ENCODE measurements around the gene CFAP70.
A peak's percentile ranks its signal among the peaks of the same experiment; 100 is the strongest.
"Not testable (repeated sequence)": the region's sequence is repeated elsewhere in the genome, so short reads cannot be mapped to it uniquely, and the experiment has no call there.

CFAP70 gene

GRCh38 chr10:73358331-73359279 lies at the start of gene CFAP70:
Gene CFAP70, minus strand, starts transcription at chr10:73358864. Its CDS starts 4,068 bp downstream, at chr10:73354796.
- peak; percentile 78 for DNase-seq

GRCh38 chr10:73408061-73408460 lies 49.4 kb upstream of the CFAP70 start:
- DNase-seq = no peak

GRCh38 chr10:73407495-73407894 lies 48.8 kb upstream of the CFAP70 start:
- no peak for DNase-seq

GRCh38 chr10:73406846-73407245 lies 48.2 kb upstream of the CFAP70 start:
- DNase-seq = no peak

GRCh38 chr10:73405556-73405955 lies 46.9 kb upstream of the CFAP70 start:
- DNase-seq = no peak

GRCh38 chr10:73404690-73405089 lies 46.0 kb upstream of the CFAP70 start:
- no peak for DNase-seq

- no peak for DNase-seq
Measured at GRCh38 chr10:73401636-73402035, 43.0 kb upstream of the CFAP70 start.

- DNase-seq = no peak
Measured at GRCh38 chr10:73399063-73399462, 40.4 kb upstream of the CFAP70 start.

GRCh38 chr10:73398024-73398423 lies 39.4 kb upstream of the CFAP70 start:
- DNase-seq = no peak

GRCh38 chr10:73394325-73394724 lies 35.7 kb upstream of the CFAP70 start:
- DNase-seq = not testable (repeated sequence)

GRCh38 chr10:73388228-73388627 lies 29.6 kb upstream of the CFAP70 start:
- no peak for DNase-seq

GRCh38 chr10:73386583-73386982 lies 27.9 kb upstream of the CFAP70 start:
- DNase-seq = no peak

- DNase-seq = no peak
Measured at GRCh38 chr10:73379064-73379748, 20.5 kb upstream of the CFAP70 start.

GRCh38 chr10:73376679-73377078 lies 18.0 kb upstream of the CFAP70 start:
- DNase-seq = no peak

GRCh38 chr10:73368238-73368637 lies 9.6 kb upstream of the CFAP70 start:
- DNase-seq = no peak

- DNase-seq = no peak
Measured at GRCh38 chr10:73366381-73367298, 8.0 kb upstream of the CFAP70 start.

- no peak for DNase-seq
Measured at GRCh38 chr10:73364964-73365363, 6.3 kb upstream of the CFAP70 start.

- no peak for DNase-seq
Measured at GRCh38 chr10:73359492-73359891, 828 bp upstream of the CFAP70 start.

- no peak for DNase-seq
Measured at GRCh38 chr10:73357821-73358220, 843 bp downstream of the CFAP70 start.

GRCh38 chr10:73357166-73357565 lies 1.5 kb downstream of the CFAP70 start:
- DNase-seq = no peak

- no peak for DNase-seq
Measured at GRCh38 chr10:73344269-73344668, 14.4 kb downstream of the CFAP70 start.

GRCh38 chr10:73340121-73340520 lies 18.5 kb downstream of the CFAP70 start:
- DNase-seq = no peak

GRCh38 chr10:73339436-73339835 lies 19.2 kb downstream of the CFAP70 start:
- no peak for DNase-seq

All from NCI-H187 treated with DMSO at 0.1 percent for 48 hours (cell line).